Neural progenitor cell (in vitro differentiated cells): Measurements from ENCODE around the gene DDX51.

Experiments used
- CTCF ChIP-seq: fragments of 200-600 bp; sonication (generic); IDR thresholded peaks from 2 replicates; pipeline ENCODE4 v1.5.1; 2017; ENCODE audit warnings: antibody characterized with exemption, mild to moderate bottlenecking
- EZH2 ChIP-seq: fragments of 200-600 bp; sonication (generic); IDR thresholded peaks from 2 replicates; pipeline ENCODE4 v1.6.1; 2017; ENCODE audit warnings: antibody characterized with exemption, mild to moderate bottlenecking, moderate library complexity
- EZH2phosphoT487 ChIP-seq: fragments of 200-600 bp; sonication (generic); IDR thresholded peaks from 2 replicates; pipeline ENCODE4 v1.6.1; 2017; ENCODE audit warnings: antibody characterized with exemption

DNA sequence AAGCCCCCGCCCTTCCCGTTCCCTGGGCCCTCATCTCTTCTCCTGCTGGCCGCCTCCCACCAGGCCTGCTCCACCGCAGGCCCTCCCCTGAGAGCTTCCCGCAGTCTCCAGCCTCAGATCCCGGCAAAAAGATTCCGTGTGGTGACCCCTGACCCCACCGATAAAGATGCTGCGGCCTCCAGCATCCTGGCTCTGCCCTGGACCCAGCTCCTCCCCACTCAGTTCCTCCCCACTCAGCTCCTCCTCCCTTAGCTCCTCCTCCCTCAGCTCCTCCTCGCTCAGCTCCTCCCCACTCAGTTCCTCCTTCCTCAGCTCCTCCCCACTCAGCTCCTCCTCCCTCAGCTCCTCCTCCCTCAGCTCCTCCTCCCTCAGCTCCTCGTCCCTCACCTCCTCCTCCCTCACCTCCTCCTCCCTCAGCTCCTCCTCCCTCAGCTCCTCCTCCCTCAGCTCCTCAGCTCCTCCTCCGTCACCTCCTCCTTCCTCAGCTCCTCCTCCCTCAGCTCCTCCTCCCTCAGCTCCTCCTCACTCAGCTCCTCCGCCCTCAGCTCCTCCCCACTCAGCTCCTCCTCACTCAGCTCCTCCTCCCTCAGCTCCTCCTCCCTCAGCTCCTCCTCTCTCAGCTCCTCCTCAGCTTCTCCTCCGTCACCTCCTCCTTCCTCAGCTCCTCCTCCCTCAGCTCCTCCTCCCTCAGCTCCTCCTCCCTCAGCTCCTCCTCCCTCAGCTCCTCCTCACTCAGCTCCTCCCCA is 17.1 kb upstream of the DDX51 start:
- TF ChIP-seq EZH2 (no peak), CTCF (no peak), EZH2phosphoT487 (no peak)
